ENCODE data around the gene ABI1.

DNA sequence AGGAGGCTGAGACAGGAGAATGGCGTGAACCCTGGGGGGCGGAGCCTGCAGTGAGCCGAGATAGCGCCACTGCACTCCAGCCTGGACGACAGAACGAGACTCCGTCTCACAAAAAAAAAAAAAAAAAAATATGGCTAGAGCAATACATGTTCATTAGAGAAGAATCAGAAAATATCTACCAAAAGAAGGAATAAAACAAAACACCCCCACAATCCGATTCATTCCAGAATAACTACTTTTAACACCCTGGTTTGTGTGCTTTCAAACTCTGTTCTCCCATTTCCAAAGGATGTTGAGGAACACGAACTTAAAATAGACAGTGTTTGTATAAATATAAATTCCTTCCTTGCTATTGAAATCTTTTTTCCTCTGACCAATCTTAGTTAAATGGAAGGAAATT, 156.8 kb downstream of the ABI1 start:
- TF ChIP-seq POLR2A (IDR thresholded peaks at IDR 0.05; ENCODE audit: low read length): no peak
- TF ChIP-seq, protein P1, sequence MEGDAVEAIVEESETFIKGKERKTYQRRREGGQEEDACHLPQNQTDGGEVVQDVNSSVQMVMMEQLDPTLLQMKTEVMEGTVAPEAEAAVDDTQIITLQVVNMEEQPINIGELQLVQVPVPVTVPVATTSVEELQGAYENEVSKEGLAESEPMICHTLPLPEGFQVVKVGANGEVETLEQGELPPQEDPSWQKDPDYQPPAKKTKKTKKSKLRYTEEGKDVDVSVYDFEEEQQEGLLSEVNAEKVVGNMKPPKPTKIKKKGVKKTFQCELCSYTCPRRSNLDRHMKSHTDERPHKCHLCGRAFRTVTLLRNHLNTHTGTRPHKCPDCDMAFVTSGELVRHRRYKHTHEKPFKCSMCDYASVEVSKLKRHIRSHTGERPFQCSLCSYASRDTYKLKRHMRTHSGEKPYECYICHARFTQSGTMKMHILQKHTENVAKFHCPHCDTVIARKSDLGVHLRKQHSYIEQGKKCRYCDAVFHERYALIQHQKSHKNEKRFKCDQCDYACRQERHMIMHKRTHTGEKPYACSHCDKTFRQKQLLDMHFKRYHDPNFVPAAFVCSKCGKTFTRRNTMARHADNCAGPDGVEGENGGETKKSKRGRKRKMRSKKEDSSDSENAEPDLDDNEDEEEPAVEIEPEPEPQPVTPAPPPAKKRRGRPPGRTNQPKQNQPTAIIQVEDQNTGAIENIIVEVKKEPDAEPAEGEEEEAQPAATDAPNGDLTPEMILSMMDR (IDR thresholded peaks at IDR 0.05): no peak
- no peak for TF ChIP-seq HOXB13 (CRISPR knock-in tag; IDR thresholded peaks at IDR 0.05; ENCODE audit: low read depth)
- no peak for TF ChIP-seq USF2 (IDR thresholded peaks at IDR 0.05)
- no peak for TF ChIP-seq RCOR1 (IDR thresholded peaks at IDR 0.05; ENCODE audit: low read depth, low read length)

Measured in A549 (cell line).